Calu3 (cell line): ENCODE measurements around the gene INHBE. TPM values are rescaled to one million over a fixed set of nuclear protein-coding genes. Genes with fewer than 3 reads are reported as not detected.

Experiments
- BruUV-seq: library from RNA; stranded (reverse); fragments of 400-500 nt; replicated peaks from 2 replicates; lab custom pipeline; 2021; lab: Mats Ljungman, UMichigan
- CTCF ChIA-PET: fragments of 300-600 bp; sonication (Branson Sonifier 250); formaldehyde crosslinking; loops from one replicate; lab custom pipeline; 2022; ENCODE audit warnings: antibody characterized with exemption; lab: Charles Lee
- DNase-seq: peaks from one replicate; pipeline ENCODE4 v3.0.0; 2022
- H3K27ac Mint-ChIP-seq: one replicate; pipeline ENCODE4 v1.8.0; 2022; ENCODE audit warnings: mixed read lengths; ENCODE audit not compliant: unreplicated experiment
- H3K27me3 Mint-ChIP-seq: one replicate; pipeline ENCODE4 v1.8.0; 2022; ENCODE audit warnings: mixed read lengths; ENCODE audit not compliant: unreplicated experiment
- H3K36me3 Mint-ChIP-seq: one replicate; pipeline ENCODE4 v1.8.0; 2022; ENCODE audit warnings: mild to moderate bottlenecking, moderate library complexity, mixed read lengths; ENCODE audit not compliant: insufficient read depth, unreplicated experiment
- H3K4me1 Mint-ChIP-seq: one replicate; pipeline ENCODE4 v1.8.0; 2022; ENCODE audit warnings: mild to moderate bottlenecking, low read depth, mixed read lengths; ENCODE audit not compliant: unreplicated experiment
- H3K4me3 Mint-ChIP-seq: one replicate; pipeline ENCODE4 v1.8.0; 2022; ENCODE audit warnings: mild to moderate bottlenecking, low read depth, moderate library complexity, mixed read lengths; ENCODE audit not compliant: unreplicated experiment
- H3K9me3 Mint-ChIP-seq: one replicate; pipeline ENCODE4 v1.8.0; 2022; ENCODE audit warnings: low read depth, mixed read lengths; ENCODE audit not compliant: unreplicated experiment
- CTCF ChIP-seq: fragments of 200-600 bp; IDR thresholded peaks from one replicate; pipeline ENCODE4 v1.8.0; 2022; ENCODE audit warnings: antibody characterized with exemption; ENCODE audit not compliant: unreplicated experiment
- intact Hi-C: fragments of 100-400 bp; cut with micrococcal nuclease; formaldehyde crosslinking; loops from one replicate; pipeline ENCODE4 v1.10.0; 2022; ENCODE audit not compliant: unreplicated experiment
- total RNA-seq: library from RNA; stranded (reverse); gene quantifications from 2 replicates; pipeline ENCODE4 v1.2.3, GENCODE V29; 2022

Gene INHBE
- total RNA-seq, 1 experiment from 2014 or later = 0.38 TPM

- H3K4me1 Mint-ChIP-seq = peaks cover 9% of the 10 kb centered on the region
Observed at GRCh38 chr12:57431654-57432188, 23.4 kb upstream of the INHBE start.

GRCh38 chr12:57433370-57433769, 21.7 kb upstream of the INHBE start:
- Mint-ChIP-seq H3K27ac (no peak overlapping the region), H3K9me3 (no peaks in the 10 kb centered on the region), H3K4me1 (peaks cover 10% of the 10 kb centered on the region), H3K27me3 (no peaks in the 10 kb centered on the region), H3K4me3 (no peak overlapping the region), H3K36me3 (peaks cover 25% of the 10 kb centered on the region)
- CTCF ChIA-PET = interaction anchor here (0.6 to 0.9 kb wide), 3 partner anchors 12 to 668 kb away, joined by 3 to 8 read pairs (median 5); no protein-coding TSS in a partner anchor
- intact Hi-C loops = no loop called here
- BruUV-seq = no TSS peak
- no peak for DNase-seq
- no peak for TF ChIP-seq CTCF

More at GRCh38 chr12:57431654-57432188, 23.4 kb upstream of the INHBE start:
- peak overlapping the region; percentile 95 for H3K4me3 Mint-ChIP-seq
- H3K27me3 Mint-ChIP-seq = no peaks in the 10 kb centered on the region
- peaks cover 26% of the 10 kb centered on the region for H3K36me3 Mint-ChIP-seq
- no peak for TF ChIP-seq CTCF
- H3K27ac Mint-ChIP-seq = peak overlapping the region; percentile 97
- no peaks in the 10 kb centered on the region for H3K9me3 Mint-ChIP-seq
- DNase-seq = no peak
- CTCF ChIA-PET = interaction anchor here (0.6 to 0.7 kb wide), 2 partner anchors 27 to 46 kb away, joined by 3 to 4 read pairs; no protein-coding TSS in a partner anchor
- intact Hi-C loops = no loop called here
- BruUV-seq = no TSS peak

- intact Hi-C loops = no loop called here
- Mint-ChIP-seq H3K36me3 (peaks cover 20% of the 10 kb centered on the region), H3K4me3 (no peak within 1 kb of the TSS), H3K4me1 (peaks cover 15% of the 10 kb centered on the region), H3K9me3 (no peaks in the 10 kb centered on the region), H3K27me3 (no peaks in the 10 kb centered on the region), H3K27ac (no peak within 1 kb of the TSS)
- CTCF ChIA-PET = interaction anchor here (1.0 kb wide), 1 partner anchor 15 kb away, joined by 3 read pairs; no protein-coding TSS in a partner anchor
- DNase-seq = no peak
- TF ChIP-seq CTCF = no peak
- BruUV-seq = no TSS peak
Observed at GRCh38 chr12:57434517-57435223, 20.4 kb upstream of the INHBE start, which contains the start of gene INHBC. Gene INHBC (plus strand): TSS chr12:57434784. CDS start chr12:57434887, 103 bp downstream.

- Mint-ChIP-seq H3K36me3 (peaks cover 13% of the 10 kb centered on the region), H3K27me3 (no peaks in the 10 kb centered on the region), H3K4me3 (no peak overlapping the region), H3K27ac (no peak overlapping the region), H3K9me3 (no peaks in the 10 kb centered on the region), H3K4me1 (peaks cover 15% of the 10 kb centered on the region)
- BruUV-seq = no TSS peak
- TF ChIP-seq CTCF = no peak
- intact Hi-C loops = no loop called here
- CTCF ChIA-PET = interaction anchor here (1.0 kb wide), 1 partner anchor 16 kb away, joined by 3 read pairs; no protein-coding TSS in a partner anchor
- no peak for DNase-seq
Observed at GRCh38 chr12:57435293-57435692, 19.8 kb upstream of the INHBE start.
